ENCODE data around the gene CPSF4L. TPM values are rescaled to one million over a fixed set of nuclear protein-coding genes. Genes with fewer than 3 reads are reported as not detected.

Gene CPSF4L
- total RNA-seq, 1 experiment from 2014 or later = not detected

DNA sequence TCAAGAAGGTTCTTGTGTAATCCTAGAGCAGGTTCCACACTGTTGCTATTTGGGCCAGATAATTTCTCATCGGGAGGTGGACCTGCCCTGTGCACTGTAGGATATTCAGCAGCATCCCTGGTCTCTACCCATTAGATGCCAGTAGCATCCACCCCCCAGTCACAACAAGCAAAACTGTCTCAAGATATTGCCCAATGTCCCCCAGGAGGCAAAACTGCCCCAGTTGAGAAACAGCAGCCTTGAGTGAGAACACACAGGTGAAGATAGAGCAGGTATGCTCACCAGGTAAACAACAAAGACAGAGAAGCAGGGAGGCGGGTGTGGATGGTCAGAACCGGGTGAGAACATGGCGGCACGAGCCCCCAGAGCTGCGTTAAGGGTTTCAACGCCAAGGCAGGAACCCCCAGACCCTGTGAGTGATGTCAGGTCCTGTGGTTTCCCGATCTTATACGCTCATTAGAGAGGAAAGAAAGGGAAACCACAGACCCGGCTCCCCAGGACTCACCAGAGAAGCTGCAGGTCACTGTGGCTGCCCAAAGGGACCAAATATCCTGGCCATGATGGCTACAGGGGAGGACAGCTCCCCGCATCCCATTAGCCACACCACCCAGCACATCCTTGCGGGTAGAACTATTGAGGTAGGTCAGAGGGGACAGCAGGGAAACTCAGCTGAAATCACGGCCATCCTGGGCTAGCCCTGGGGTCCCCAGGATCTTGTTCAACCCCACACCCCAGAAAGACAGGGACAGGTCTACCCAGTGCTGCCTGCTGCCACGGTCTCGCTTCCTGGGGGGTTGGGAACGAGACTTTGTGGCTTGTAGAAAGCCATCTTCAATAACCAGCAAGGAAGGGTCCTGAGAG lies 28.9 kb upstream of the CPSF4L start:
- intact Hi-C loops (cut with micrococcal nuclease; ENCODE audit: unreplicated experiment) = no loop called here
- peaks cover 4% of the 10 kb centered on the region for H3K36me3 ChIP-seq (ENCODE audit: insufficient read depth, low read length, poor library complexity, severe bottlenecking)
- POLR2A ChIA-PET (ENCODE audit: low non-redundant PET) = no interaction called here
- no peaks in the 10 kb centered on the region for H3K4me1 ChIP-seq (ENCODE audit: insufficient read depth, low read length, poor library complexity, severe bottlenecking)
- H3K27ac ChIP-seq (ENCODE audit: low read depth, low read length, poor library complexity, severe bottlenecking) = no peak overlapping the region
- TF ChIP-seq, protein P1, sequence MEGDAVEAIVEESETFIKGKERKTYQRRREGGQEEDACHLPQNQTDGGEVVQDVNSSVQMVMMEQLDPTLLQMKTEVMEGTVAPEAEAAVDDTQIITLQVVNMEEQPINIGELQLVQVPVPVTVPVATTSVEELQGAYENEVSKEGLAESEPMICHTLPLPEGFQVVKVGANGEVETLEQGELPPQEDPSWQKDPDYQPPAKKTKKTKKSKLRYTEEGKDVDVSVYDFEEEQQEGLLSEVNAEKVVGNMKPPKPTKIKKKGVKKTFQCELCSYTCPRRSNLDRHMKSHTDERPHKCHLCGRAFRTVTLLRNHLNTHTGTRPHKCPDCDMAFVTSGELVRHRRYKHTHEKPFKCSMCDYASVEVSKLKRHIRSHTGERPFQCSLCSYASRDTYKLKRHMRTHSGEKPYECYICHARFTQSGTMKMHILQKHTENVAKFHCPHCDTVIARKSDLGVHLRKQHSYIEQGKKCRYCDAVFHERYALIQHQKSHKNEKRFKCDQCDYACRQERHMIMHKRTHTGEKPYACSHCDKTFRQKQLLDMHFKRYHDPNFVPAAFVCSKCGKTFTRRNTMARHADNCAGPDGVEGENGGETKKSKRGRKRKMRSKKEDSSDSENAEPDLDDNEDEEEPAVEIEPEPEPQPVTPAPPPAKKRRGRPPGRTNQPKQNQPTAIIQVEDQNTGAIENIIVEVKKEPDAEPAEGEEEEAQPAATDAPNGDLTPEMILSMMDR (conservative IDR thresholded peaks at IDR 0.05; ENCODE audit: low read depth, low read length) = no peak
- TF ChIP-seq EZH2 (IDR thresholded peaks at IDR 0.05; ENCODE audit: borderline replicate concordance, low read depth, low read length, poor library complexity, severe bottlenecking) = no peak
- no TSS peak for BruUV-seq (replicated peaks)
- no peak for DNase-seq (ENCODE audit: low spot score)
- no peaks in the 10 kb centered on the region for H3K9me3 ChIP-seq (ENCODE audit: low read depth, low read length, poor library complexity, severe bottlenecking)
- no peak overlapping the region for H3K4me3 ChIP-seq (ENCODE audit: low read depth, low read length, poor library complexity, severe bottlenecking)
- H3K27me3 ChIP-seq (replicated peaks; ENCODE audit: insufficient read depth, low read depth, low read length, poor library complexity) = no peaks in the 10 kb centered on the region
- CTCF ChIA-PET = no interaction called here

DNA sequence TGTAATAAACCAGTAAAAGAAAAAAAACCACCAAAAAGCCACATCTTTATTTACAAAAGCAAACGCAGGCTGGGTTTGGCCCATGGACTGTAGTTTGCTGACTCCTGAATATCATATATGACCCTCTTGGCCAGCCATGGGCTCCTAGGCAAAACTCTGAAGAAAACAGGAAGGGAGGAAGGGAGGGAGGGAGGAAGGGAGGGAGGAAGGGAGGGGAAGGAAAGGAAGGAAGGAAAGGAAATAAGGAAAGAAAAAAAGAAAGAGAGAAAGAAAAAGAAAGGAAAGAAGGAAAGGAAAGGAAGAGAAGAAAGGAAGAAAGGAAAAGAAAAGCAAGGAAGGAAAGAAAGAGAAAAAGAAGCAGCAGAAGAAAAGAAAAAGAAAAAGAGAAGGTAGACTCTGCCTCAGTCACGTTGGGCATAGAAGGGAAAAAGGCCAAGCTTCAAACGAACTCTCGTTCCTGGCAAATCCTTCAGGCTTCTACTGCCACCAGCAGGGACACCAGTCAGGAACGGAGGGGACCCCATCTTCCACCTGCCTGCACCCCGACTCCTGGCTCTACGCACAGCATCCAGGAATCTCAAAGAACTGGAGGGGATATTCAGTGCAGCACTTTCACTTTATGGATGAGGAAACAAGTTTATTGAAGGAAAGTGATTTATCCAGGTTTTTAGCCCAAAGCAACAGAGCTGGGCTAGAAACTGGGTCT lies 28.0 kb upstream of the CPSF4L start:
- BruUV-seq (replicated peaks) = no TSS peak
- Histone ChIP-seq H3K27ac (ENCODE audit: low read depth, low read length, poor library complexity, severe bottlenecking) (no peak overlapping the region), H3K4me1 (ENCODE audit: insufficient read depth, low read length, poor library complexity, severe bottlenecking) (no peaks in the 10 kb centered on the region), H3K27me3 (replicated peaks; ENCODE audit: insufficient read depth, low read depth, low read length, poor library complexity) (no peaks in the 10 kb centered on the region), H3K36me3 (ENCODE audit: insufficient read depth, low read length, poor library complexity, severe bottlenecking) (peaks cover 10% of the 10 kb centered on the region), H3K9me3 (ENCODE audit: low read depth, low read length, poor library complexity, severe bottlenecking) (no peaks in the 10 kb centered on the region), H3K4me3 (ENCODE audit: low read depth, low read length, poor library complexity, severe bottlenecking) (no peak overlapping the region)
- intact Hi-C loops (cut with micrococcal nuclease; ENCODE audit: unreplicated experiment) = no loop called here
- CTCF ChIA-PET = no interaction called here
- POLR2A ChIA-PET (ENCODE audit: low non-redundant PET) = no interaction called here
- no peak for TF ChIP-seq EZH2 (IDR thresholded peaks at IDR 0.05; ENCODE audit: borderline replicate concordance, low read depth, low read length, poor library complexity, severe bottlenecking)
- DNase-seq (ENCODE audit: low spot score) = no peak

GRCh38 chr17:73288534-73289302 lies 27.0 kb upstream of the CPSF4L start:
- Histone ChIP-seq H3K4me1 (ENCODE audit: insufficient read depth, low read length, poor library complexity, severe bottlenecking) (no peaks in the 10 kb centered on the region), H3K27me3 (replicated peaks; ENCODE audit: insufficient read depth, low read depth, low read length, poor library complexity) (no peaks in the 10 kb centered on the region), H3K4me3 (ENCODE audit: low read depth, low read length, poor library complexity, severe bottlenecking) (no peak overlapping the region), H3K9me3 (ENCODE audit: low read depth, low read length, poor library complexity, severe bottlenecking) (no peaks in the 10 kb centered on the region), H3K36me3 (ENCODE audit: insufficient read depth, low read length, poor library complexity, severe bottlenecking) (peaks cover 10% of the 10 kb centered on the region), H3K27ac (ENCODE audit: low read depth, low read length, poor library complexity, severe bottlenecking) (no peak overlapping the region)
- intact Hi-C loops (cut with micrococcal nuclease; ENCODE audit: unreplicated experiment) = no loop called here
- ChIA-PET POLR2A (ENCODE audit: low non-redundant PET) (no interaction called here), CTCF (no interaction called here)
- TF ChIP-seq, protein P1 (conservative IDR thresholded peaks at IDR 0.05; ENCODE audit: low read depth, low read length) = no peak
- TF ChIP-seq EZH2 (IDR thresholded peaks at IDR 0.05; ENCODE audit: borderline replicate concordance, low read depth, low read length, poor library complexity, severe bottlenecking) = no peak
- no TSS peak for BruUV-seq (replicated peaks)
- DNase-seq (ENCODE audit: low spot score) = no peak

Measured in A673 (cell line).